HG03432 (cell line): ENCODE measurements around the gene AGTR1.
A peak's percentile ranks its signal among the peaks of the same experiment; 100 is the strongest.
"Not testable (repeated sequence)": the region's sequence is repeated elsewhere in the genome, so short reads cannot be mapped to it uniquely, and the experiment has no call there.

Source experiments
- ATAC-seq: cut with Tn5 transposase; IDR thresholded peaks from one replicate; pipeline ENCODE4 v1.9.1; 2021; ENCODE audit warnings: mild to moderate bottlenecking, moderate library complexity; ENCODE audit not compliant: unreplicated experiment

AGTR1 gene

DNA sequence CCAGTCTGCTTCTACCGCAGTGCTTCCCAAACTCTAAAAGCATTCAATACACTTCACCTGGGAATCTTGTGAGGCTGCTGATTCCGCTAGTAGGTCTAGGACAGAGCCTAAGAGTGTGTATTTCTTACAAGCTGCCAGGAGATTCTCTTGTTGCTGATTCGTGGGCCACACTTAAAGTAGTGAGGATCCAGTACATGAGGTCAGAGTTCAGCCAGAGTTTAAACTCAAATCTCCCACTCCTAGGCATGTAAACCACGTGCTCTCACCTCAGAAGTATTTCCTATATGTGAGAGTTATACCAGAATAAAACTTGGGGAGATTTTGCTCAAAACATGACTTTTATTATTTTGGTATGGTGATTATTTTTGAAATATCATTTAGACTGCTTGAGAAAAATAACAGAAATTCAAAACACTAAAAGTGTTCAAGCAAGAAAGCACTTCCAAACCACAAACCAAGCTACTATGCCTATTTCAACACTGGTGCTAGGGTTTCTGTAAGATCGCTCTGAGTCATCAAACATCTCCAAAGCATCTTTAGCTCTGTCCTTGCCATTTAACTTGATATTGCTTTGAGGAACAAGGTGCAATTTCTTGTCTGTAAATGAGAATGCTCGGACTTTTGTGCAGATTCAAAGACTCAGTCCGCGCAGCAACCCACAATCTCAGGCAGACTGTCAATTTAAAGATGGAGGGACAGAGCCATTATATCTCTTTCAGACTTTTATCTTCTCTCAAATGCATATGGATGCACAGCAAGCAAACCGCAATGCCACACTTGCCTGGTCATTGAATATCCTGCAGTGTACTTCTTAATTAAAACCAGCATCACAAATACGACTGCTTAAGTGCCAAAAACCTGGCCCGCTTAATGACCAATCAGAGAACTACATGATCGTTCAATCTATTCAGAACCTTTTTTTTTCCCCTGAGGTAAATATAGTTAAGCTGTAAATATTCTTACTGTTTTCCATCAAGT lies 59.8 kb downstream of the AGTR1 start:
- ATAC-seq, result peak; percentile 78

DNA sequence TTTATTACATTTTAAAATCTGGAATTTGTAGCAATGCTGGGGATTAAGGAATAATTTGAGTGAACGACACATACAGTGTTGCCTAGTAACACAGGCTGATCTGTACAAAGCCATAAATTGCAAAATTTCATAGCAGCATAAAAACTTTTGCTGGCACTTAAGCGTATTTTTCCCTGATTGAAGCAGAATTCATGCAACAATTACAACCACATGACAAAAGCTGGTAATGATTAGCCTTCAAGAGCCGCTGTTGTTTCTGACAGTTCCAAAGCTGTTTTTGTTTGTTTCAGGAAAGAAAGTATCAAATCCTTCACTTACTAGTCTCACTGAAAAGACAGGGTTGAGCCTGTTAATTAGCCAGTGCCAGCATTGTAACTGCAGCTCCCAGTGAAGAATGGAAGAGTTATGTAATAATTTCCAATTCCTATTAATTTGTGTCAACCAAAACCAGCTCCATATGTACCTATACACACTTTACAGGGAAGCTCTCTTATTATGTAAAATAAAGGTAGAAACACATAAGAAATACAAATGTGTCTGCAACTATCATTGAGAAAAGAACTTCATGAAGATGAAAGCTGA lies 60.7 kb downstream of the AGTR1 start:
- ATAC-seq, result no peak

DNA sequence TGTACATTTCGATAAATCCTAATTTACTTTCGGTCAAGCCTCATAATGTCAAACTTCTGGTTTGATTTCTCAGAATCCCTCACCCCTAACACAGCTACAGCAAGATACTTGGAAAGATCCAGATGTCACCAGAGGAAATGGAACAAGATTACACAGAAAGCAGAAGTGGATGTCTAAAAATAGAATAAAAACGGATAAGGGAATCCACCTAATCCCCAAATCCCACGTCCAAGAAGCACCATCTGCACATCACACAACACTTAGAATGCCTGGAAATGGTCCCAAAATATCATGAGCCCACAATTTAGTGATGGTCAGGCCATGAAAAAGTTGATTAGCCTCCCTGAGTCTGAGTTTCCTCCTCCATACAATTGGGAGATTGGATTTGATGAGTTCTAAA lies 61.7 kb downstream of the AGTR1 start:
- no peak for ATAC-seq

DNA sequence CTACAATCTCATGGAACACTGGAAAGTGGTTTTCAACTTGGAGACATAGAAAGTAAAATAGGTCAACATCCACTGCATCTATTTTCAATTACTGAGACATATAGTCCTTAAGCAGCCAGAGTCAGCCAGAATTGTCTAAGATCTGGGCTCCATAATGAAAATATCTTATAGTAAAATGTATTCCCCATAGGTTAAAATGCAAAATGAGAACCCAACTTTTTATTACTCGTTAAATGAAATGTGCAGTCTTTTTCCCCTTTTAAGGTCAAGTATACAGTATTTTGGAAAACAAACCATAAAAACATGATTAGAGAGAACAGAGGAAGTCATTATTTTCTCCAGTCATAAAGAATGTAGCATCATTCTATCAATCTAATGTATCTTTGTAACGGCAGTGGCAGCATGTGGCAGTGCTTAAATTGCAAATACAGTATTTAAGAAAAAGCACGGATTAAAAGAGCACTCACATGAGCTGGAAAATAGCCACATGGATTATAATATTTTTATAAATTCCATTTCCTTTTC lies 65.5 kb downstream of the AGTR1 start:
- no peak for ATAC-seq

DNA sequence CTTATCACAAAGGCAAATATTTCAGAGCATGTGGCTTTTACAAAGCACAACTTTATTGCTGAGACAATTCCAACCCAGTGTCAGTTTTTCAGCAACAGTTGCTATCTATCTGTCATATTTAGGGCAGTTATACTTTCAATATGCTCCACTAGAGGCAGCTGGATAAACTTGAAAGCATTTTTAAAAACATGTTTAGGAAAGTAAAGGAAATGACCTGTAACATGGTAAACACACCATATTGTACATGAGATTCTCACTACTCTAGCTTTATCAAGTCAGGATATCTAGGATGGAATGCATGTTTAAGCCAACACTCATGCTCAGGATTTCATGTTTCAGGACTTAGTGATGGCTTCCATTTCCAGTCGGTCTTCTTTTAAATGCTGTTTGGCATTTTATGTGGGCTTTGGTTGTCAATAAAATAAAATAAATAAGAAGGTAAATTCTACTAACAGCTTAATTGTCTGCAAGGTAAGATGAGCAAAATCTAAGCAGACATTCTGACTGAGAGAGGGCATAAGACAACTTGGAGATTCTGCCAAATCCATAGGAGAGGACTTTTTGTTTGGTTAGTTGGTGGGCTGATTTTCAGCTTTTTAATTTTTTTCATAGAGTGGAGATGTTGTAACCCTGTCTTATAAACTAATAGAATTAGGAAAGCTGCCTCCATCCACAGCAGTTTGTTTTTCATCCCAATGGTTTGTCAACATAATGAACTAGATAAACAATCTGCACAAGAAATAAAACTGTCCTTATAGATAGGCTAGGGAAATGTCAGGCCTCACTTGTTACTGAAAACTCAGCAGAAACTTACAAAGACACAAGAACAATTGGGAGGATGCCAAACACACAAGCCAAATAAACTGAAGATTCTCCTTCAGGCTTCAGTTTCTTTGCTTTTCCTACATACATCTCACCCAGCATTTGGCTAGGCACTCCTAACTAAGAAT lies 66.6 kb downstream of the AGTR1 start:
- ATAC-seq, result no peak

DNA sequence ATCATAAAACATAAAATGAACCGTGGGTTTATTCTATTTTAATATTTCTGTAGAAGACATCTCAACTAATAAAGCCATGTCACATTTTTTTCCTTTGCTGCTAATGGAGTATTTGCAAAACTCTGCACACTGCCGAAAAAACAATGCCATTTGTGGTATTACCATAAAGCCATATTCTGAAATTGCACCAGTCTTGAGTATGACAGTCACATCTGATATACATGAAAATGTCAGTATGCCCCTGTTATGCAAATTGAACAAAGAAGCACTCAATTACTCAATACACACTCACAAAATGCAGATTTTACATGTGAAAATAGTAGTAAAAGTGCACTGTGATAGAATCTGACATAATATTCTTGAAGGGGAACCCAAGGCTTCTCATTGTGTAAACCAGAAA lies 74.7 kb downstream of the AGTR1 start:
- no peak for ATAC-seq

DNA sequence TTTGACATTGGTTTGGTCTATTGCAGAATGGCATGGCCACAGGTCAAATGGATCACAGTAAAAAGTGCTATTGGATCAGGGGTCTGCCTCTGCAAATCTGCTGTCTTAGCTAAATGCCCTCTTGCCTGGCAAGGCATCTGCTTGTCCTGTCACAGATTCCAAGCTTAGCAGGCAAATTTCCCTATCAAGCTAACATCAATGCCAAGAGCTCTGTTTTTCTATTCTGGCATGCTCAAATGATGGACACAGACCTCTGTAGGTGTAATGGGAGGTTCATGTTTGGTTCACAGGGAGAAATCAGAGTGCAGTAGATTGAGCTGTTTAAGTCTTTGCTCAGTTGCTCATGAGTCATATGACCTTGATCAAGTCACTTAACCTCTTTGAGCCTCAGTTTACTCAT lies 75.1 kb downstream of the AGTR1 start:
- ATAC-seq, result no peak

DNA sequence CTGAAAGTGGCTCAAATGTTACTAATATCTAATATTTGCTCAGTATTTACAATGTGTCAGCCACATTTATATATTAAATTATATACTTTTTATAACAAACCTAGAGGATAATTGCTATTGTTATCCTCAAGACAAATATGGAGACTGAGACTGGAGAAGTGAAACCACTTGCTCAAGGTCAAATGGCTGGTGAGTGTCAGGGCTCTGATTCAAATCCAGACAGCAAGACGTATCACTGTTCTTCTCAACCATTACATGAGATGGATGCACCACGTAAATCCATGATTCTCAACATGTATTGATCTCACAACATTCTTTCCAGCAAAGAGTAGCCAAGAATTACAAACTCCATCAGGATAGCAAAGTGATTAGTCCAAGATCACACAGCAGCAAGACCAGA lies 76.1 kb downstream of the AGTR1 start:
- ATAC-seq, result no peak

- no peak for ATAC-seq
Measured at GRCh38 chr3:148778926-148779325, 81.2 kb downstream of the AGTR1 start.

DNA sequence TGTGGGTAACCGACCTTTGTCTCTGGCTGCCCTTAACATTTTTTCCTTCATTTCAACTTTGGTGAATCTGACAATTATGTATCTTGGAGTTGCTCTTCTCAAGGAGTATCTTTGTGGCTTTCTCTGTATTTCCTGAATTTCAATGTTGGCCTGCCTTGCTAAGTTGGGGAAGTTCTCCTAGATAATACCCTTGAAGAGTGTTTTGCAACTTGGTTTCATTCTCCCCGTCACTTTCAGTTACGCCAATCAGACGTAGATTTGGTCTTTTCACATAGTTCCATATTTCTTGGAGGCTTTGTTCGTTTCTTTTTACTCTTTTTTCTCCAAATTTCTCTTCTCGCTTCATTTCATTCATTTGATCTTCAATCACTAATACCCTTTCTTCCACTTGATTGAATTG lies 87.3 kb downstream of the AGTR1 start:
- ATAC-seq, result not testable (repeated sequence)

GRCh38 chr3:148786159-148786558 lies 88.5 kb downstream of the AGTR1 start:
- ATAC-seq, result not testable (repeated sequence)

DNA sequence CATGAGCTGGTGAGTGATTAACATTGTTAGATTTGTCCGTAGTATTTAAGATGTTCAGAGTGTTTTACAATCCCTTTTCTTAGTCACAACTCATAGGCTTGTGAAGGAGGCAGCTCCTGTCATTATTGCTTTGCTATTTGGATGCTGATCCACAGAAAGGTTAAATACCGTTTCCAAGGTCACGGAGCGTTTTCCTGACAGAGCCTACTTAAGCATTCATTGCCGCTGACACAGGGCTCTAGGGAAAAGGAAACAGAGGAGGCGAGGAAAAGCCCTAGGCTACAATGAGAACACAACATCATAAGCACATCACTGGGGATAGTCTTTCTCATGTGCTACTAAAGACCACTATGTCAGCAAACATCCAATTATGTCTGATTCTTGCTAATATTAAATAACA lies 91.4 kb downstream of the AGTR1 start:
- no peak for ATAC-seq

DNA sequence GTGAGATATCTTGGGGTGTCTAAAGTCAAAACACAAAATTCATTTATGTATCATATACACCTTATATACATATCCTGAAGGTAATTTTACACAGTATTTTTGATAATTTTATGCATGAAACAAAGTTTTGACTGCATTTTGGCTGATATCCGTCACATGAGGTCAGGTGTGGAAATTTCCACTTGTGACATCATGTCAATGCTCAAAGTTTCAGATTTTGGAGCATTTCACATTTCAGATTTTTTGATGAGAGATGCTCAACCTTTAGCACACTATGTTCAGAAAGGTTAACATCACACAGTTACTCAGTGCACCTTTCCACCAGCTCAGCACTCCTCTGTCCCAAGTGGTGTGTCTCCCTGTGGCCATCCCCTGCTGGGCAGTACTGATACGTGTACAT lies 92.2 kb downstream of the AGTR1 start:
- no peak for ATAC-seq

DNA sequence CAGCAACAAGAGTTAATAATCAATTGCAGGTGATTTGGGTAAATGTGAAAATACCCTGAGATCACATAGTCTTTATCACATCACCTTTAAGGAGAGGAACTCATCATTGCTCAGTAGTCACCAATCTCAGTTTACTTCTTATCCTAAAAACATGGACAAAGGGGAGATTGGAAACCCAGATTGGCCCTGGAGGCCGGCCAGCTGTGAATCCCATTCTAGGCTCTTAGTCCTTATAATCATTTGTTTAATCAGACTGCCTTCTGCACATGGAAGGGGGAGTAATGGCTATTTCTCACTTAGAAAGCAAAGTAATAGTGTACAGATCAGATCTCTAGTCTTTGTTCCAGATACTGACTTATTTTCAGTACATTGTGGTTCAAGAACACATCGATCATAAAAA lies 92.7 kb downstream of the AGTR1 start:
- ATAC-seq, result no peak

DNA sequence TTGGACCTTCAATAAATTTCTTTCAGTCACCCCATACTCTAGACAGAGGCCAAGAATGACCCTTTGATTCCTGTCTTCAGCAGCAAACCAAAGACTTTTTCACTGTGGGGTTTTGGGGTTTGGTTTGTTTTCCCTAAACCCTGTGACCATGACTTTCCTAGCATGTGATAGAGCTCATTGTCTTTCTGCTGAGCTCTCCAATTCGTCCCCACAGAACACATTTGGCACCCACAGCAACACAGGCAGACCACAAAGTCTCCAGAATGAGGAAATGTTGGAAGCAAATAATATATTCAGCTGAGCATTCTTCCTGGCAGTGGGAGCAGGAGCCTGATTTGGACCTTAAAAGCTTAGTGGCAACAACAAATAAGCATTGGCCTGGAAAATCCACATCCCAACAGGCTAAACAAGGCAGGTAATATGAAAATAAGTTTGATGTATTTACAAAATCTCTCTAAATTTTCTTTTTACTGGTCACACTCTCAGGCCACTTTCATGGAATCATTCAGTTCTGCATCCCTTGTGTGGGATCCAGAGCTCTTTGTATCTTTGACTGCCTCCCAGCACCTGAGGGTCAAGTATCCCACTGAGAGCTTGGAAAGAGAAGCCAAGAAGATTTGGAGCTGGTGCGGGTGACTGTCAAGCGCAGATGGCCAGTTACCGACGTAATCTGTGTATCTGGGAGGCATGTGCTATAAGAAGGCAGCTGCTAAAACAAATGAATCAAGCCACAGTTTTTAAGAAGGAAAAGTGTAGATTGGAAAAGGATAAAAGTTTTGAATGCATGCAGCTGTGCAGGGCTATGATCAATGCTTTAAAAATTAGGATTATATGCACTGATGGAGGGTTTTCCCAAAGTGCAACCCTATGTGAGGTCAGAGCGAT lies 93.4 kb downstream of the AGTR1 start:
- ATAC-seq, result no peak

DNA sequence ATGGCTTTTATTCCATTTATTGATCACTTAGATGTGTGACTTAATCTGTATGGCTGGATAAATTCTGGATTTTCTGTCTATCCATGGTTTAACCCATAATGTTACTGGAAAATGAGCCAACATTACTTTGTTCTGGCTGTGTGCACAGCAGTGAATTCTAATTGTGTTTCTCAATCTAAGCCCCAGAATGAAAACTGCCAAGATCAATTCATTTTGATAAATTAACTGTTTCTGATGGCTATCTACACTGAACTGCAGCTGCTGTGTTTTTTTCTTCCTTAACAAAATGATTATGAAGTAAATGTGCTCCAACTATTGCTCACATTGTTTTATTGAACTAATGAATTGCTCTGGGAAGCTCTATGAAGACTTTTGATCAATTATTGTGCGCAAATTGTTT lies 94.2 kb downstream of the AGTR1 start:
- no peak for ATAC-seq

DNA sequence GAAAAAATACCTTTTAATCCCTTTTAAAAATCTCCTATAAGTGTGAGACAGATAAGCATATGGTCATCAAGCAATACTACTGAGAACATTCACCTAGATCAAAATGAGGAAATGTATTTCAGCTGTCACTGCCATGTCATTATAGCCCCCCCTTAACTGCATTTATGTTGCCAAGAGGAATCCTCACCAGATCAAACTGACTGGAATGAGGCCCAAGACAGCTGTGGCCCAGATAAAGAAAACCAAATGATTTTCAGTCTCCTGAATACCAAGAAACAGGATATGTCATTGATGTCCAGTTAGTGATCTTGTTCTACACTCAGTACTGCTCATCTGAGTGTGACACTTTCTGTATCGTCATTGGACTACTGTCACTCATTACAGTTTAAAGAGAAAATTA lies 94.8 kb downstream of the AGTR1 start:
- ATAC-seq, result no peak
